SK-N-SH treated with all-trans-retinoic acid at 6 μM for 48 hours (cell line): ENCODE data around the gene PRKG2.

Source experiments
- RARB ChIP-seq: fragments of 250-450 bp; sonication (Bioruptor Pico); IDR thresholded peaks from 2 replicates; pipeline ENCODE4 v1.8.0; 2021; ENCODE audit warnings: mild to moderate bottlenecking, moderate library complexity
- ZFP30 ChIP-seq: fragments of 450-650 bp; formaldehyde crosslinking; IDR thresholded peaks from 2 replicates; pipeline ENCODE4 v1.5.0; 2022; ENCODE audit warnings: mild to moderate bottlenecking, moderate library complexity

DNA sequence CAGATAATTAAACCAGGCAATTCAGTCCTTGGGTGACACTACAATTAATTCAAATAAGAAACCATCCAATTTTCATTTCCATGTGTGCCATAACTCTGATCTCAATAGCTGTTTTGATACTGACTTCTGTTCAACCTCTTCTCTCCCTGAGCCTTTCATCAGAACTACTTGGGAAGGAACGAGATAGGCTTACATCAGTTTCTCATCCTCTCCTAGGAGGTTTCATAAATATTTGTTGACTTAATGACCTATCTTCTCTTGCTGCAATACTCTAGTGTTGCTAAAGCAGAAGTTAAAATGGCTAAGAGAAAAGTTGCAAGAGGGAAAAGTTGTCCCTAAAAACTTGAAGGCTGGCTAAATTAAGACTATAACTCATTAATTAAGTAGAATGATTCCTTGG, 41.8 kb downstream of the PRKG2 start:
- TF ChIP-seq RARB (CRISPR knock-in tag) (no peak), ZFP30 (CRISPR knock-in tag) (no peak)
